ENCODE results near the gene FRMD4B. TPM values are rescaled to one million over a fixed set of nuclear protein-coding genes. Genes with fewer than 3 reads are reported as not detected.
A peak's percentile ranks its signal among the peaks of the same experiment; 100 is the strongest.

Gene FRMD4B
- total RNA-seq, 2 experiments from 2014 or later = 8.0 to 8.3 TPM

DNA sequence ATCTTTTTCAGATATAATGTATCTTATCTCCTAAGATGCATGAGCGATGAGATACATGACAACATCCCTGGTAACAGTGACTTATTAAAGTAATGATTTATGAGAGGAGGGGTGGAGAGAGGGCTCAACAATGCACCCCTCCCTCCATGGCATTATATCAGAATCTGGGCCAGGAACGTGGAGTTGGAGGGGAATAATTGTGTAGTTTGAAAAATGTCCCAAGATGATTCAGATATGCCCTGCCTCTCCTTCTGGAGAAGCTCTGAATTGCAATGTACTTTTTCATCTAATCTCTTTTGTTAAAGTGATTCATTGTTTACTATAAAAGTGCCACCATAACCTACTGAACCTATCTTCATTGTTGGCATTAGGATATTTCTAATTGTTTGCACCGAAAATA lies 86.5 kb downstream of the FRMD4B start:
- POLR2A ChIA-PET = no interaction called here

GRCh38 chr3:69297501-69297900 lies 88.4 kb downstream of the FRMD4B start:
- DNase-seq (no peak), ATAC-seq (no peak)
- Mint-ChIP-seq H3K9me3 (ENCODE audit: low read depth) (no peaks in the 10 kb centered on the region), H3K4me3 (no peak overlapping the region), H3K27ac (no peak overlapping the region), H3K36me3 (ENCODE audit: low read depth) (no peaks in the 10 kb centered on the region), H3K27me3 (no peaks in the 10 kb centered on the region), H3K4me1 (peaks cover 3% of the 10 kb centered on the region)
- ChIA-PET POLR2A (no interaction called here), CTCF (interaction anchor here (1.1 kb wide), 1 partner anchor 136 kb away, joined by 3 read pairs; no protein-coding TSS in a partner anchor)
- intact Hi-C loops (cut with DNase I, micrococcal nuclease) = no loop called here

More for the DNA sequence above, 86.5 kb downstream of the FRMD4B start:
- intact Hi-C loops (cut with DNase I, micrococcal nuclease) = no loop called here
- no peak for DNase-seq
- no peaks in the 10 kb centered on the region for H3K4me1 Mint-ChIP-seq
- no peak overlapping the region for H3K4me3 Mint-ChIP-seq
- H3K9me3 Mint-ChIP-seq (ENCODE audit: low read depth) = no peaks in the 10 kb centered on the region
- no peak for ATAC-seq
- no peaks in the 10 kb centered on the region for H3K27me3 Mint-ChIP-seq
- CTCF ChIA-PET = no interaction called here
- no peak overlapping the region for H3K27ac Mint-ChIP-seq
- H3K36me3 Mint-ChIP-seq (ENCODE audit: low read depth) = no peaks in the 10 kb centered on the region

- Mint-ChIP-seq H3K27me3 (no peaks in the 10 kb centered on the region), H3K36me3 (ENCODE audit: low read depth) (no peaks in the 10 kb centered on the region), H3K9me3 (ENCODE audit: low read depth) (no peaks in the 10 kb centered on the region), H3K27ac (no peak overlapping the region), H3K4me1 (peaks cover 3% of the 10 kb centered on the region), H3K4me3 (no peak overlapping the region)
- no peak for ATAC-seq
- intact Hi-C loops (cut with DNase I, micrococcal nuclease) = no loop called here
- DNase-seq = no peak
- POLR2A ChIA-PET = no interaction called here
- CTCF ChIA-PET = interaction anchor here (1.1 kb wide), 1 partner anchor 135 kb away, joined by 3 read pairs; no protein-coding TSS in a partner anchor
These were observed 88.9 kb downstream of the FRMD4B start for GRCh38 chr3:69296995-69297394.

DNA sequence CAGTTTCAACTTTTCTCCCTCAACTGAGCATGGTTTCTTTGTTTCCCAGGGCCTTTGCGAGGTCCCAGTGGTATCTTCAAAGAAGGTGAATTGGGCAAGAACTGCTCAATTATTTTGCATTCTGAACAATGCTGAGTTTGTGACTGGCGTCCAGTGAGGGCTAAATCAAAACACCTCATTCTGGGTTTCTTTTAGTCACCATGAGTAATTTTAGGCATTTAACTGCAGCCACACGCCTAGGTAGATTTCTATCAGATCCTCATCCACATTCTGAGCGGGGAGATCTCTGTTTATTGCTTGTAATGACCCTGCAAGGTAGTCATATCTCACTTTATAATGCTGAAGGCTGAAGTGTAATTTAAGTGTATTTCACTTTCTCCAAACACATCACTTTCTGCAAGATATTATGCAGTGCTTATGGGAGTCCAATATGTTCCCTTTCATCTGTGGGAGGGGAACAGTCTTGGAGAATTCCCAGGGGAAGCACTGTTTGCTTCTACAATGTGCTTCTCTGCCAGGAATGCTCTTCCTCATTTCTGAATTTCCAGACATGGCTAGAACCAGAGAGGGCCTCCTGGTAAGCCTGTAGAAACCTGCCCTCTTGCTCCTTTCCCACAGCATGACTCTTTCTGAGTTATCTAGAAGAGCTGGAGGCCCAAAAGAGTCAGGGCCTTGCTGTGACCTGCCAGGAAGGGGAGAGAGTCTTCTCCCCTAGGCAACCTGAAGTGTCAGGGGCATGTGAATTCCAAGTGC lies 91.7 kb downstream of the FRMD4B start:
- CTCF ChIA-PET = interaction anchor here (0.8 to 1.7 kb wide), 5 partner anchors 11 to 132 kb away, joined by 3 to 13 read pairs (median 5); no protein-coding TSS in a partner anchor
- ATAC-seq = peak; percentile 51
- H3K4me3 Mint-ChIP-seq = no peak overlapping the region

GRCh38 chr3:69292959-69293574 lies 92.8 kb downstream of the FRMD4B start:
- H3K4me1 Mint-ChIP-seq = peaks cover 19% of the 10 kb centered on the region
- no peak for ATAC-seq
- POLR2A ChIA-PET = no interaction called here

More for the DNA sequence above, 91.7 kb downstream of the FRMD4B start:
- Mint-ChIP-seq H3K9me3 (ENCODE audit: low read depth) (no peaks in the 10 kb centered on the region), H3K27me3 (no peaks in the 10 kb centered on the region), H3K36me3 (ENCODE audit: low read depth) (no peaks in the 10 kb centered on the region), H3K27ac (no peak overlapping the region), H3K4me1 (peaks cover 8% of the 10 kb centered on the region)
- POLR2A ChIA-PET = no interaction called here
- intact Hi-C loops (cut with DNase I, micrococcal nuclease) = no loop called here
- no peak for DNase-seq

DNA sequence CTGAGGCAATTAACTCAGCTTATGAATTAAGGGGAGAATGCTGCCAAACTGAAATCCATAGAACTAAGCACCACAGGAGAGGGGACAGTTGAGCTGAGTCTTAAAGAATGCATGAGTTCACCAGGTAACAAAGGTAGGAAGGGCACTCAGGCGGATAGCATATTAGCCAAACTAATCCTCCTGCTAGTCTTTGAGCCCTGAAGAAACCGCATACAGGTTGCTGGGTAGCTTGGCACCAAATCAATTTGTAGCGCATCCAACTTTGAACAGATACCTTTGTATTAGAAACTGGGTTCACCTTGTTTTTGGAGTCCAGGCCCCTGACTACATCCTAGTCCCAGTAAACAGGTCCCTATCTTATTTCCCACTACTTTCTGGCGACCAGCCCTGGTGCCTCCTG lies 93.7 kb downstream of the FRMD4B start:
- peaks cover 25% of the 10 kb centered on the region for H3K4me1 Mint-ChIP-seq
- no peak for DNase-seq
- no peaks in the 10 kb centered on the region for H3K36me3 Mint-ChIP-seq (ENCODE audit: low read depth)
- no peaks in the 10 kb centered on the region for H3K9me3 Mint-ChIP-seq (ENCODE audit: low read depth)
- ChIA-PET POLR2A (no interaction called here), CTCF (interaction anchor here (0.6 to 2.1 kb wide), 5 partner anchors 13 to 516 kb away, joined by 3 to 9 read pairs (median 7); partner anchors contain the start of gene EOGT)
- H3K27me3 Mint-ChIP-seq = no peaks in the 10 kb centered on the region
- no peak for ATAC-seq
- intact Hi-C loops (cut with DNase I, micrococcal nuclease) = no loop called here
- no peak overlapping the region for H3K27ac Mint-ChIP-seq
- H3K4me3 Mint-ChIP-seq = no peak overlapping the region

More at GRCh38 chr3:69292959-69293574, 92.8 kb downstream of the FRMD4B start:
- DNase-seq = no peak
- intact Hi-C loops (cut with DNase I, micrococcal nuclease) = no loop called here
- H3K27me3 Mint-ChIP-seq = no peaks in the 10 kb centered on the region
- H3K9me3 Mint-ChIP-seq (ENCODE audit: low read depth) = no peaks in the 10 kb centered on the region
- no peak overlapping the region for H3K4me3 Mint-ChIP-seq
- no peaks in the 10 kb centered on the region for H3K36me3 Mint-ChIP-seq (ENCODE audit: low read depth)
- H3K27ac Mint-ChIP-seq = no peak overlapping the region
- CTCF ChIA-PET = interaction anchor here (0.8 to 1.2 kb wide), 2 partner anchors 14 to 84 kb away, joined by 3 read pairs; no protein-coding TSS in a partner anchor

- DNase-seq (no peak), ATAC-seq (no peak)
- H3K4me3 Mint-ChIP-seq = no peak overlapping the region
- intact Hi-C loops (cut with DNase I, micrococcal nuclease) = no loop called here
- no peak overlapping the region for H3K27ac Mint-ChIP-seq
- H3K4me1 Mint-ChIP-seq = peaks cover 25% of the 10 kb centered on the region
- H3K9me3 Mint-ChIP-seq (ENCODE audit: low read depth) = no peaks in the 10 kb centered on the region
- POLR2A ChIA-PET = no interaction called here
- H3K36me3 Mint-ChIP-seq (ENCODE audit: low read depth) = no peaks in the 10 kb centered on the region
- no peaks in the 10 kb centered on the region for H3K27me3 Mint-ChIP-seq
- CTCF ChIA-PET = interaction anchor here (2.1 kb wide), 1 partner anchor 129 kb away, joined by 8 read pairs; no protein-coding TSS in a partner anchor
These were observed 95.5 kb downstream of the FRMD4B start for GRCh38 chr3:69290430-69290829.

- Mint-ChIP-seq H3K4me1 (peaks cover 25% of the 10 kb centered on the region), H3K4me3 (no peak overlapping the region), H3K27me3 (no peaks in the 10 kb centered on the region), H3K36me3 (ENCODE audit: low read depth) (no peaks in the 10 kb centered on the region), H3K9me3 (ENCODE audit: low read depth) (no peaks in the 10 kb centered on the region), H3K27ac (no peak overlapping the region)
- intact Hi-C loops (cut with DNase I, micrococcal nuclease) = no loop called here
- ATAC-seq = no peak
- peak; percentile 24 for DNase-seq
- ChIA-PET CTCF (no interaction called here), POLR2A (no interaction called here)
These were observed 95.9 kb downstream of the FRMD4B start for GRCh38 chr3:69290006-69290405.

DNA sequence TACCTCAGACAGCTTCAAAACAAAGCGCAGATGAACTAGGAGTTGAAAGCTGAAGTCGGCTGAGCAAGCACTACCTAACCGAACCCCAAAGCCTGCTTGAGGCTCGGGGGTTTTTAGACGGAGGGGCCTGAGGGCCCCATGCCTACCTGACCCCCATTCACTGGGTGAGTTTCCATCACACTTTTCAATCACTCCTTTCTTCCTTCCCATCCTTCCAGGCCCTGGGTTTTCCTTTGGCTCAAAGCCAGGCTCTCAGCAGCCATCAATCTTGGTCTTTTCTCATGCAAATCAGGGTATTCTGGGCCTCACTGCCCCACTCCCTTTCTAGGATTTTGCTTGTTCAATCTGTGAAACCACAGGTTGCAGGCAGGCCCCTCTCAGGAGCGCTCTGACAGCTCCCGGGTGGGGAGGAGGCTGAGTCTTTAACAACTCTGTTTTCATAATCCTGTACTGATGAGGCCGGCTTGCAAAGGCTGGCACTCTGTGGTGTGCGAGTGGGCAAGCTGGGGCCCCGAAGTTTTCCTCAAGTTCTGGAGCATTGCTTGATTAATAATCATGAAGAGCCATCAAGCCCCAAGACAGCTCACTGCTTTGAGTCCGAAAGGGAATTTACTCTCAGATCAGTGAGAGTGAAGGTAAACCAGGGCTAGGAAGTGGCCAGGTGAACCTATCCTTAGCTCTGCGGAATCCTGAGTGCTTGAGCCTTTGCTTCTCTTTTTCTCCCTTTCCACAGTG lies 97.6 kb downstream of the FRMD4B start:
- POLR2A ChIA-PET = interaction anchor here (0.6 to 1.5 kb wide), 2 partner anchors 17 to 167 kb away, joined by 3 to 7 read pairs; no protein-coding TSS in a partner anchor

GRCh38 chr3:69283913-69284611 lies 101.8 kb downstream of the FRMD4B start:
- H3K4me3 Mint-ChIP-seq = no peak overlapping the region
- no peak overlapping the region for H3K27ac Mint-ChIP-seq
- no peak for ATAC-seq
- H3K36me3 Mint-ChIP-seq (ENCODE audit: low read depth) = no peaks in the 10 kb centered on the region
- ChIA-PET CTCF (interaction anchor here (3.0 kb wide), 1 partner anchor 22 kb away, joined by 18 read pairs; no protein-coding TSS in a partner anchor), POLR2A (no interaction called here)
- no peaks in the 10 kb centered on the region for H3K9me3 Mint-ChIP-seq (ENCODE audit: low read depth)
- intact Hi-C loops (cut with DNase I, micrococcal nuclease) = loop anchor here in 1 of 2 experiments (2.0 kb wide), 1 partner anchor 85 kb away; no protein-coding TSS in a partner anchor
- DNase-seq = no peak
- H3K4me1 Mint-ChIP-seq = peaks cover 41% of the 10 kb centered on the region
- no peaks in the 10 kb centered on the region for H3K27me3 Mint-ChIP-seq

More for the DNA sequence above, 97.6 kb downstream of the FRMD4B start:
- peak overlapping the region; percentile 20 for H3K4me3 Mint-ChIP-seq
- peaks cover 22% of the 10 kb centered on the region for H3K4me1 Mint-ChIP-seq
- DNase-seq (peak; percentile 77), ATAC-seq (peak; percentile 97)
- H3K27ac Mint-ChIP-seq = peak overlapping the region; percentile 16
- no peaks in the 10 kb centered on the region for H3K9me3 Mint-ChIP-seq (ENCODE audit: low read depth)
- H3K27me3 Mint-ChIP-seq = no peaks in the 10 kb centered on the region
- H3K36me3 Mint-ChIP-seq (ENCODE audit: low read depth) = no peaks in the 10 kb centered on the region
- CTCF ChIA-PET = interaction anchor here (0.7 to 4.6 kb wide), 7 partner anchors 17 to 197 kb away, joined by 3 to 31 read pairs (median 5); no protein-coding TSS in a partner anchor
- intact Hi-C loops (cut with DNase I, micrococcal nuclease) = loop anchor here in 1 of 2 experiments (1.0 to 2.0 kb wide), 2 partner anchors 16 to 76 kb away; no protein-coding TSS in a partner anchor

Data from activated CD4-positive, alpha-beta T cell treated with anti-CD3 and anti-CD28 coated beads for 36 hours (primary cell).